ENCODE results near the gene POU2AF2.
"Not testable (repeated sequence)": the region's sequence is repeated elsewhere in the genome, so short reads cannot be mapped to it uniquely, and the experiment has no call there.

- not testable (repeated sequence) for TF ChIP-seq POLR2AphosphoS5, CTCF, EP300 (IDR thresholded peaks at IDR 0.05)
These were observed 23.6 kb upstream of the POU2AF2 start for GRCh38 chr11:111221936-111222335.
